Psoas muscle (tissue), 8 donors: ENCODE measurements around the gene SFXN3. TPM values are rescaled to one million over a fixed set of nuclear protein-coding genes. Genes with fewer than 3 reads are reported as not detected.

Source experiments
- ATAC-seq, 4 donors: fragments of 200-7000 bp; cut with Tn5 transposase; one replicate each; pipeline ENCODE4 v1.9.1; 2020; ENCODE audit warnings: moderate library complexity in 3 of 4, mild to moderate bottlenecking in 2 of 4
- DNase-seq, 2 donors: peaks; one replicate each; pipeline ENCODE4 v3.0.0-alpha.2; 2020
- H3K27ac ChIP-seq: fragments of 200-600 bp; one replicate; pipeline ENCODE4 v1.8.0; 2022
- H3K27me3 ChIP-seq, 3 donors: fragments of 200-600 bp in 1 of 3; one replicate each; pipeline versions ENCODE4 v1.6.1 to v1.8.0; 2013 to 2022; ENCODE audit warnings: low read length in 2 of 3, mild to moderate bottlenecking in 2 of 3, moderate library complexity in 1 of 3; ENCODE audit not compliant: insufficient read depth in 3 of 3
- H3K36me3 ChIP-seq, 2 donors: fragments of 200-600 bp in 1 of 2; one replicate each; pipeline versions ENCODE4 v1.6.1 to v1.8.0; 2013 to 2022; ENCODE audit warnings: low read depth in 1 of 2, mild to moderate bottlenecking in 1 of 2, moderate library complexity in 1 of 2; ENCODE audit not compliant: insufficient read depth in 1 of 2
- H3K4me1 ChIP-seq: fragments of 200-600 bp; one replicate; pipeline ENCODE4 v1.8.0; 2022
- H3K4me3 ChIP-seq: fragments of 200-600 bp; one replicate; pipeline ENCODE4 v1.8.0; 2022; ENCODE audit warnings: mild to moderate bottlenecking
- H3K9me3 ChIP-seq: fragments of 200-600 bp; one replicate; pipeline ENCODE4 v1.8.0; 2022
- CTCF ChIP-seq: fragments of 200-600 bp; IDR thresholded peaks from one replicate; pipeline ENCODE4 v1.8.0; 2022; ENCODE audit warnings: antibody characterized with exemption
- WGBS, 3 donors: extraction: QIAGEN DNeasy Blood & Tissue Kit; methylation state at CpG; one replicate each; pipeline versions ENCODE4 v1.1.6 to v1.1.7; 2013; 5-methylcytosine and 5-hydroxymethylcytosine counted together
- intact Hi-C, 2 donors: fragments of 100-400 bp; cut with DNase I; formaldehyde crosslinking; loops; one replicate each; pipeline versions ENCODE4 v1.11.0 to v1.14.2; 2022
- polyA plus RNA-seq, 3 donors: library from polyadenylated mRNA; stranded (reverse); fragments of 200-250 nt; gene quantifications; one replicate each; pipeline ENCODE4 v1.2.3, GENCODE V29; 2013
- total RNA-seq, 4 donors: library from RNA; stranded (reverse); fragmentation: NEBNext Ultra II Directional in 2 of 4; extraction: Animal tissue kit (Norgen Biotek cat#: 25700) in 2 of 4; gene quantifications; one replicate each; pipeline versions ENCODE4 v1.2.1 to v1.2.4, GENCODE V29; 2021 to 2023
- donor health status: healthy with polysubstance abuse.
- donor health status: DM: no; HTN: no; CAD: no; lungs with moderate emphysema.
- donor health status: Bipolar disorder and iron deficiency.
- donor health status: healthy.
- donor health status: DM: yes; HTN: yes; CAD: no.
- donor health status: DM: no; HTN: no; CAD: no.
- donor health status: DM: no; HTN: no; CAD: no.
- donor health status: DM: yes; HTN: yes; CAD: no.

Gene SFXN3
- total and polyA plus RNA-seq, 7 donors, result 3.2 to 7.0 (median 4.9) TPM

GRCh38 chr10:101054876-101055275 lies 23.8 kb downstream of the SFXN3 start:
- TF ChIP-seq CTCF, result no peak
- intact Hi-C loops, result no loop called here
- 88 to 93% (median 91%) methylated on average over 5 of the region's 5 CpGs for WGBS, 3 donors

DNA sequence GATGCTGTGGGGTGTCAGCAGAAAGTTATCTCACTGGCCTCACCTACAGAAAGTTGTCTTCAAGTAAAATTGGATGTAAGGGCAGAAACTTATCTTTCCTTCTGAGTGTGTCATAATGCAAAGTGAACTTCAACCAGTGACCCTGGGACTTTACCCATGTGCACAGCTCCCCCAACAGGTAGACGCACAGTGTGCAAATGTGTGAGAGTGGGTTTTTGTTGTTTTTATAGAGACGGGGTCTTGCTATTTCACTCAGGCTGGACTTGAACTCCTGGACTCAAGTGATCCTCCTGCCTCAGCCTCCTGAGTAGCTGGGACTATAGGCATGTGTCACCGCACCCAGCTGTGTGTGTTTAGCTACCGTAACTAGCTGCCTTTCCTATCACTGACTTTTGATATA lies 24.4 kb downstream of the SFXN3 start:
- peaks cover 13% of the 10 kb centered on the region for H3K4me1 ChIP-seq
- TF ChIP-seq CTCF, result no peak
- peaks cover 0 to 6% (median 0%) of the 10 kb centered on the region in 3 donors for H3K27me3 ChIP-seq
- DNase-seq, result no peak
- no peaks in the 10 kb centered on the region for H3K36me3 ChIP-seq
- no peaks in the 10 kb centered on the region for H3K9me3 ChIP-seq
- 77 to 90% (median 86%) methylated on average over 4 of the region's 4 CpGs for WGBS, 3 donors
- H3K27ac ChIP-seq, result no peak overlapping the region
- intact Hi-C loops, result no loop called here
- ATAC-seq, result no peak
- no peak overlapping the region for H3K4me3 ChIP-seq

More at GRCh38 chr10:101054876-101055275, 23.8 kb downstream of the SFXN3 start:
- H3K4me3 ChIP-seq, result no peak overlapping the region
- DNase-seq (no peak), ATAC-seq (no peak)
- H3K36me3 ChIP-seq, result no peaks in the 10 kb centered on the region
- peaks cover 12% of the 10 kb centered on the region for H3K4me1 ChIP-seq
- H3K9me3 ChIP-seq, result no peaks in the 10 kb centered on the region
- no peak overlapping the region for H3K27ac ChIP-seq
- H3K27me3 ChIP-seq, result peaks cover 0 to 11% (median 3%) of the 10 kb centered on the region in 3 donors

GRCh38 chr10:101056365-101057151 lies 25.5 kb downstream of the SFXN3 start:
- no peak overlapping the region for H3K4me3 ChIP-seq
- no peak for DNase-seq
- H3K27me3 ChIP-seq, result no peaks in the 10 kb centered on the region
- H3K36me3 ChIP-seq, result no peaks in the 10 kb centered on the region
- no peak overlapping the region for H3K27ac ChIP-seq
- no peaks in the 10 kb centered on the region for H3K9me3 ChIP-seq
- intact Hi-C loops, result no loop called here
- TF ChIP-seq CTCF, result no peak
- 94 to 98% (median 95%) methylated on average over 4 of the region's 4 CpGs for WGBS, 3 donors
- ATAC-seq, result no peak
- H3K4me1 ChIP-seq, result peaks cover 8% of the 10 kb centered on the region

DNA sequence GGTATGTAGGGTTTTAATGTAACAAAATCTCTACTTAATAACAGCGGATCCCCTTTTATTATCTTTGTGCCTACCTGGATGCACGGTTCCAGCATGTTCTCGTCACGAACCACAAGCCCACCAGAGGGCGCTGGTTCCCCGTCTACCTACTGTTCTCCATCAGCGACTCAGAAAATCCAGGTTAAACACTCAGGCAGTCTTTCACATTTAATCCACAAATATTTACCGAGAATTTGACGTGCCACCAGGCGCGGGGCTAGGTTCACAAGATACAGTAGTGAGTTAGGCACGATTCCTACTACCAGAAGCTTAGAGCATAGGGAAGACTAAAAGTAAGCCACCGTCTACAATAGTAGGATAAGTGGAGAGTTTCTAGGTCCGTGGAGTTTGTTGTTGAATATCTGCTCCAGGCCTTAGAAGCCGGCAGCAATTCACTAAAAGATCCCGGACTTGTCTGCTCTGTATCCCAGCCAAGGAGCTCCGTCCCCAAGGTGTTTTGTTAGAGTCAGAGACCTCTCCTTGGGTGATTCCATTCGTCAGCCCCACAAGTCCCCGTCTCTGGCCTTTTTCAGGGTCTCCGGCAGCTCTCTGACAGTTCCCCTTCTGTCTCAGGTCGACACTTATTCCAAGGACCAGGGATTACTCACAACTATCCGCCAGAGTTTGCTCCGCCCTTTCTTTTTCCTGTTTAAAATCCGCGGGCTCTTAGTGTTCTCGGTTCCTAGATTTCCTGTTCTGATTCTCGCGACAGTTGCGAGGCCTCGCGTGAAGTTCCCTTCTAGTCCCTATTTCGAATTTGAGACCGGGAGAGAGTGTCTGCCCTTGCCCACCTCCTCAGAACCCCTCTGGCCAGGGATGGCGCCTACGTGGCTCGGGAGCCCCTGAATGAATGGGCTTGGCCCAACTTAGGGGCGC lies 29.3 kb downstream of the SFXN3 start:
- peak; percentile 92 for TF ChIP-seq CTCF
- DNase-seq (peak; percentile 93 to 96), ATAC-seq (peak; percentile 74 to 89 (median 78))
- 0 to 1% (median 0%) methylated on average over 37 of the region's 37 CpGs for WGBS, 3 donors
- peaks cover 25% of the 10 kb centered on the region for H3K4me1 ChIP-seq
- intact Hi-C loops, result loop anchor here (1.0 to 2.0 kb wide), 2 partner anchors 8 to 17 kb away; no protein-coding TSS in a partner anchor
- peaks cover 0 to 22% (median 0%) of the 10 kb centered on the region in 3 donors for H3K27me3 ChIP-seq
- no peaks in the 10 kb centered on the region for H3K9me3 ChIP-seq
- H3K27ac ChIP-seq, result peak overlapping the region; percentile 99
- H3K4me3 ChIP-seq, result peak overlapping the region; percentile 97
- H3K36me3 ChIP-seq, result no peaks in the 10 kb centered on the region
